ENCODE data around the gene ARL2. TPM values are rescaled to one million over a fixed set of nuclear protein-coding genes. Genes with fewer than 3 reads are reported as not detected.

Gene ARL2
- total RNA-seq, 1 donor from 2014 or later: 65.8 TPM

- no peak for DNase-seq (ENCODE audit: extremely low spot score, unreplicated experiment)
- no peak overlapping the region for H3K27ac Mint-ChIP-seq
- H3K27me3 Mint-ChIP-seq: no peaks in the 10 kb centered on the region
- no peak overlapping the region for H3K4me3 Mint-ChIP-seq
- TF ChIP-seq CTCF (conservative IDR thresholded peaks at IDR 0.05): no peak
- no peaks in the 10 kb centered on the region for H3K36me3 Mint-ChIP-seq
- no peaks in the 10 kb centered on the region for H3K9me3 Mint-ChIP-seq
- no peaks in the 10 kb centered on the region for H3K4me1 Mint-ChIP-seq (ENCODE audit: unreplicated experiment)
These were observed 20.5 kb downstream of the ARL2 start for GRCh38 chr11:65034423-65034822.

- H3K4me3 Mint-ChIP-seq: no peak overlapping the region
These were observed 21.6 kb downstream of the ARL2 start for GRCh38 chr11:65035579-65035978.

GRCh38 chr11:65036931-65037330 lies 23.0 kb downstream of the ARL2 start:
- Mint-ChIP-seq H3K9me3 (no peaks in the 10 kb centered on the region), H3K4me3 (no peak overlapping the region), H3K36me3 (no peaks in the 10 kb centered on the region), H3K27ac (no peak overlapping the region), H3K4me1 (ENCODE audit: unreplicated experiment) (peaks cover 4% of the 10 kb centered on the region), H3K27me3 (no peaks in the 10 kb centered on the region)
- no peak for TF ChIP-seq CTCF (conservative IDR thresholded peaks at IDR 0.05)
- DNase-seq (ENCODE audit: extremely low spot score, unreplicated experiment): no peak

More at GRCh38 chr11:65035579-65035978, 21.6 kb downstream of the ARL2 start:
- TF ChIP-seq CTCF (conservative IDR thresholded peaks at IDR 0.05): no peak
- peaks cover 2% of the 10 kb centered on the region for H3K4me1 Mint-ChIP-seq (ENCODE audit: unreplicated experiment)
- no peaks in the 10 kb centered on the region for H3K36me3 Mint-ChIP-seq
- no peaks in the 10 kb centered on the region for H3K27me3 Mint-ChIP-seq
- H3K27ac Mint-ChIP-seq: no peak overlapping the region
- H3K9me3 Mint-ChIP-seq: no peaks in the 10 kb centered on the region
- DNase-seq (ENCODE audit: extremely low spot score, unreplicated experiment): no peak

GRCh38 chr11:65040520-65040846 lies 26.5 kb downstream of the ARL2 start:
- Mint-ChIP-seq H3K4me3 (peak overlapping the region; percentile 93), H3K4me1 (ENCODE audit: unreplicated experiment) (peaks cover 4% of the 10 kb centered on the region), H3K9me3 (no peaks in the 10 kb centered on the region), H3K27me3 (no peaks in the 10 kb centered on the region), H3K36me3 (peaks cover 3% of the 10 kb centered on the region), H3K27ac (peak overlapping the region; percentile 93)
- TF ChIP-seq CTCF (conservative IDR thresholded peaks at IDR 0.05): no peak
- DNase-seq (ENCODE audit: extremely low spot score, unreplicated experiment): no peak

- H3K27me3 Mint-ChIP-seq: no peaks in the 10 kb centered on the region
- peaks cover 3% of the 10 kb centered on the region for H3K36me3 Mint-ChIP-seq
- no peaks in the 10 kb centered on the region for H3K9me3 Mint-ChIP-seq
- H3K4me1 Mint-ChIP-seq (ENCODE audit: unreplicated experiment): peaks cover 4% of the 10 kb centered on the region
- TF ChIP-seq CTCF (conservative IDR thresholded peaks at IDR 0.05): peak; percentile 15
- peak within 1 kb of the TSS; percentile 93 for H3K4me3 Mint-ChIP-seq
- peak; percentile 92 for DNase-seq (ENCODE audit: extremely low spot score, unreplicated experiment)
- peak within 1 kb of the TSS; percentile 93 for H3K27ac Mint-ChIP-seq
These were observed 27.1 kb downstream of the ARL2 start, which contains the start of gene SAC3D1 for GRCh38 chr11:65040847-65041622. Gene SAC3D1 (plus strand): TSS chr11:65041210. CDS start chr11:65041293, 83 bp downstream.

Data from type B pancreatic cell (in vitro differentiated cells).